ENCODE results near the gene USP48.

GRCh38 chr1:21794656-21795055 is 11.7 kb upstream of the USP48 start:
- TF ChIP-seq BACH1 (IDR thresholded peaks at IDR 0.05; ENCODE audit: borderline replicate concordance) (no peak), POLR2AphosphoS5 (IDR thresholded peaks at IDR 0.05; ENCODE audit: low read length) (no peak), POLR2A (IDR thresholded peaks at IDR 0.05; ENCODE audit: low read depth, low read length) (no peak), CBX3 (IDR thresholded peaks at IDR 0.05; ENCODE audit: borderline replicate concordance, low read depth) (no peak), KDM1A (IDR thresholded peaks at IDR 0.05; ENCODE audit: borderline replicate concordance) (no peak), TAF1 (IDR thresholded peaks at IDR 0.05; ENCODE audit: borderline replicate concordance, low read depth, low read length) (no peak), HDAC2 (IDR thresholded peaks at IDR 0.05) (no peak)
- TF ChIP-seq, protein P1, sequence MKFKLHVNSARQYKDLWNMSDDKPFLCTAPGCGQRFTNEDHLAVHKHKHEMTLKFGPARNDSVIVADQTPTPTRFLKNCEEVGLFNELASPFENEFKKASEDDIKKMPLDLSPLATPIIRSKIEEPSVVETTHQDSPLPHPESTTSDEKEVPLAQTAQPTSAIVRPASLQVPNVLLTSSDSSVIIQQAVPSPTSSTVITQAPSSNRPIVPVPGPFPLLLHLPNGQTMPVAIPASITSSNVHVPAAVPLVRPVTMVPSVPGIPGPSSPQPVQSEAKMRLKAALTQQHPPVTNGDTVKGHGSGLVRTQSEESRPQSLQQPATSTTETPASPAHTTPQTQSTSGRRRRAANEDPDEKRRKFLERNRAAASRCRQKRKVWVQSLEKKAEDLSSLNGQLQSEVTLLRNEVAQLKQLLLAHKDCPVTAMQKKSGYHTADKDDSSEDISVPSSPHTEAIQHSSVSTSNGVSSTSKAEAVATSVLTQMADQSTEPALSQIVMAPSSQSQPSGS (IDR thresholded peaks at IDR 0.05; ENCODE audit: low read length): no peak
- TF ChIP-seq, protein P2, sequence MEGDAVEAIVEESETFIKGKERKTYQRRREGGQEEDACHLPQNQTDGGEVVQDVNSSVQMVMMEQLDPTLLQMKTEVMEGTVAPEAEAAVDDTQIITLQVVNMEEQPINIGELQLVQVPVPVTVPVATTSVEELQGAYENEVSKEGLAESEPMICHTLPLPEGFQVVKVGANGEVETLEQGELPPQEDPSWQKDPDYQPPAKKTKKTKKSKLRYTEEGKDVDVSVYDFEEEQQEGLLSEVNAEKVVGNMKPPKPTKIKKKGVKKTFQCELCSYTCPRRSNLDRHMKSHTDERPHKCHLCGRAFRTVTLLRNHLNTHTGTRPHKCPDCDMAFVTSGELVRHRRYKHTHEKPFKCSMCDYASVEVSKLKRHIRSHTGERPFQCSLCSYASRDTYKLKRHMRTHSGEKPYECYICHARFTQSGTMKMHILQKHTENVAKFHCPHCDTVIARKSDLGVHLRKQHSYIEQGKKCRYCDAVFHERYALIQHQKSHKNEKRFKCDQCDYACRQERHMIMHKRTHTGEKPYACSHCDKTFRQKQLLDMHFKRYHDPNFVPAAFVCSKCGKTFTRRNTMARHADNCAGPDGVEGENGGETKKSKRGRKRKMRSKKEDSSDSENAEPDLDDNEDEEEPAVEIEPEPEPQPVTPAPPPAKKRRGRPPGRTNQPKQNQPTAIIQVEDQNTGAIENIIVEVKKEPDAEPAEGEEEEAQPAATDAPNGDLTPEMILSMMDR (IDR thresholded peaks at IDR 0.05 in 2 of 3, conservative IDR thresholded peaks at IDR 0.05 in 1 of 3; ENCODE audit: control insufficient read depth in 2 of 3, extremely low read depth in 1 of 3, insufficient read depth in 1 of 3, low read depth in 3 of 3, low read length in 3 of 3): no peak

Data from GM12878 (cell line).